Raji (cell line): ENCODE measurements around the gene NAA38.
A peak's percentile ranks its signal among the peaks of the same experiment; 100 is the strongest.

Experiments used
- POLR2A ChIP-seq: IDR thresholded peaks from 2 replicates; pipeline ENCODE4 v1.6.1; 2011; ENCODE audit warnings: low read depth, low read length, control low read depth; ENCODE audit not compliant: insufficient read depth

Gene NAA38

DNA sequence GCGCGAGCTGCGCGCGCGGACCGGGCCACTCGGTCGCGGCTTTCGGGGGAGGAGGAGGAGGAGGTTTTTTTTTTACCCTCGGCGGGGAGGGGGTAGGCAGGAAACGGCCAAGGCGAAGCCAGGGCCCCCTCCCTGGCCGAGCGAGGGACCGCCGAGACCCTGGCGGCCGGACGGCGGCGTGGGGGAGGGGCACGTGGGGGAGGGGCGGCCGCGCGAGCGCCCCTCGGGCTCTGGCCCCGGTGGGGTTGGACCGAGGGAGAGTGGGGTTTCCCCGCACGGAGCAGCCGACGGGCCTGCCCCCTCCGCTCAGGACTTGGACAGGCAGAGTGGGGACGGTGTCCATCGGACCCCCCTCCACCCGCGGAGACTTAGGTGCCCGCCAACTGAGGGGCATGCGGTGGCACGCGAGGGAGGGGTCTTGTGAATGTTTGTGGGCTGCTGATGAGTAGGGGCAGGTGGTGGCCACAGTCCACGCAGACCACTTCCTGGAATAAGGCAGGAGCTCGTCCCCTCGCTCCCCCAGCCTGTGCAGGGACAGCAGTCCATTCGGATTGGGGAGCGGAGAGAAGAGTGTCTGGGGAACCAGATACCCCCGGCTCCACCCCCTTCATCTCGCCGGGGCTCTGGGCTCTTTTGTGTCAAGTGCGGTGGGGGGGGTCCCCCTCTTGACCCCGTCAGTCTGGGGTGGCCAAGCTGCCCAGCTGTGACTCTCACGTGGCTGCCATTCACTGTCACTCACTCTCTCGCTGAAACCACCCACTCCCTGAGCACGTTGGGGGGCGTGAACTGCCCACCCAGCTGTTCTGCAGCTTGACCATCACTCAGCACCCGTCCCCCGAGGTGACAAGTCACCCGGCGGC, 28.2 kb upstream of the NAA38 start:
- peak; percentile 74 for TF ChIP-seq POLR2A

DNA sequence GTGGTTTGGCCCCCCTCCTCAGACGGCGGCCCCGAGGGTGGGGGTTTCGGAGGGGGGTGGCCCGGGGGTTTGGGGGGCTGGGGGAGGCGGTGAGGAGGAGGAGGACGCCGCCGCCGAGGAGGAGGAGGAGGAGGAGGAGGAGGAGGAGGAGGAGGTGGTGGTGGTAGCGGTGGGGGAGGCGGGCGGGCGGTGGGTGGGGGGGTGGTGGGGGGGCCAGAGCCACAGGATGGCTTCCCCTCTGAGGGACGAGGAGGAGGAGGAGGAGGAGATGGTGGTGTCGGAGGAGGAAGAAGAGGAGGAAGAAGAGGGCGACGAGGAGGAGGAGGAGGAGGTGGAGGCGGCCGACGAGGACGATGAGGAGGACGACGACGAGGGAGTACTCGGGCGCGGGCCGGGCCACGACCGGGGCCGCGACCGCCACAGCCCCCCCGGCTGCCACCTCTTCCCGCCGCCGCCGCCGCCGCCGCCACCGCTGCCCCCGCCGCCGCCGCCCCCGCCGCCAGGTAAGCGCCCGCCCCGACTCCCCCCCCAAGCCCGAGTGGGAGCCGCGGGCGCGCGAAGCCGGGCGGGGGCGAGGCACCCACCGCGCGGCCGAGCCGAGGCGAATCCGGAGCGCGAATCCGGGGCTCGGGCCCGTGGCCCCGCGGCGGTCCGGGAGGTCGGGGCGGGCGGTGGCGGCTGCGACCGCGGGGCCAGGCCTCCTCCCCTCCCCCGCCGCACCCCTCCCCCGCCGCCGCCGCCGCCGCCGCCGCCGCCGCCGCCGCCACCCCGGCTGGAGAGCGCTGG, 27.4 kb upstream of the NAA38 start:
- peak; percentile 50 for TF ChIP-seq POLR2A

DNA sequence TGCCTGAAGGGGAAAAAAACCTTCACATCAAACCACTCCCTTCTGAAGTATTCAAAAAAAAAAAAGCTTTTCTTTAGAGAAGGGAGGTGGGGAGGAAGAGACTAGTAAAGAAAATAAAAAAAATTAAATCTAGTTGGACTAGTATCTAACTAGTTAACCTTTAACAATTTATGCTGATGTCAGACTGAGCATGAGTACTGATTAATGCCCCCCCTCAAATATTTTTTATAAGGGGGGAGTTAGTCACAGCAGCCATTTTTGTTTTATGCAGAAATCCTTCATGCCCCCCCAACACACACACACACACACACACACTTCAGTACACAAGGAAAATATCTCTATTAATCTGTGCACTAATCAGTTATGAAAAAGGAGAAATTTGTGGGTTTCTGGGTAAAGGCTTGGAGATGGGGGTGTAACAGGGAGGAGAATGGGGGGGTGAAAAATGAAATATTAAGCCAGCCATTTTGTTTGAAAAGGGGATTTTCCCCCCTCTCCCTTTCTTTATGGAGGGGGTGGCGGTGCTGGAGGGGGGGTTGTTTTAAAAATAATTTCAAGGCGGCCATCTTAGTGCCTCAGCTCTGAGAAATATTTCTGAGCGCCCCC, 26.5 kb upstream of the NAA38 start:
- no peak for TF ChIP-seq POLR2A

DNA sequence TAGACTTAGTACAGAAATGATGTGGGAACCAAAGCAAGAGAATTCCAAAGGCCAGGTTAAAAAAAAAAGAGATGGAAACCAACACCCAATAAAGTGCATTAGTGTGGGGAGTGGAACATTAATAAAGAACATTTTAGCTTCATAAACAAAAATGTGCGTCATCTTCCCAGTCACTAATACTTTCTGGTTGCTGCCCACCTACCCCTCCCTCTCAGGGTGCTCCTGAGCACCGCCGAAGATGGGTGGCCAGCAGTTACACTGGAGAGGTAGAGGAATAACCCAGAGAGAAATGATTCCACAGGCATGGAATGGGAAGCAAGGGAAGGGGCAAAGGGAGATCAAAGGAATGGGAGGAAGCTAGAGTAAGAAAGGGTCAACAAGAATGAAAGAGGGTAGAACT, 25.3 kb upstream of the NAA38 start:
- no peak for TF ChIP-seq POLR2A

DNA sequence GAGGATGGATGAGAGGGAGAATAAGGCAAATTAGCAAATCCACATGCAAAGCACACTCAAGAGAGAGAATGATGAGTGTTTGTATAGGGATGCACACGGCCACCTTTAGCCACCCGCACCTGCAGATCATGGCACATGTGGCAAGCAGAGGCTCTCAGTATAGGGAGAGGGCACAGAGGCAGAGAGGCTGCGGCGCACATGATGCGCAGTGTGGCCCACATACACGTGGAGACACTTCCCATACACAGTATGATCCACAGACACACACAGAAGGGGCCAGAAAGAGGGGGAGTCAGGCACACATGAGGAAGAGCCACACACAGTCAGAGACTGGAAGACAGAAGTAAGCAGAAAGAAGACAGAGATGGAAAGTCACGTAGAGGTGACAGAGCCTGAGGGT, 24.7 kb upstream of the NAA38 start:
- peak; percentile 81 for TF ChIP-seq POLR2A

DNA sequence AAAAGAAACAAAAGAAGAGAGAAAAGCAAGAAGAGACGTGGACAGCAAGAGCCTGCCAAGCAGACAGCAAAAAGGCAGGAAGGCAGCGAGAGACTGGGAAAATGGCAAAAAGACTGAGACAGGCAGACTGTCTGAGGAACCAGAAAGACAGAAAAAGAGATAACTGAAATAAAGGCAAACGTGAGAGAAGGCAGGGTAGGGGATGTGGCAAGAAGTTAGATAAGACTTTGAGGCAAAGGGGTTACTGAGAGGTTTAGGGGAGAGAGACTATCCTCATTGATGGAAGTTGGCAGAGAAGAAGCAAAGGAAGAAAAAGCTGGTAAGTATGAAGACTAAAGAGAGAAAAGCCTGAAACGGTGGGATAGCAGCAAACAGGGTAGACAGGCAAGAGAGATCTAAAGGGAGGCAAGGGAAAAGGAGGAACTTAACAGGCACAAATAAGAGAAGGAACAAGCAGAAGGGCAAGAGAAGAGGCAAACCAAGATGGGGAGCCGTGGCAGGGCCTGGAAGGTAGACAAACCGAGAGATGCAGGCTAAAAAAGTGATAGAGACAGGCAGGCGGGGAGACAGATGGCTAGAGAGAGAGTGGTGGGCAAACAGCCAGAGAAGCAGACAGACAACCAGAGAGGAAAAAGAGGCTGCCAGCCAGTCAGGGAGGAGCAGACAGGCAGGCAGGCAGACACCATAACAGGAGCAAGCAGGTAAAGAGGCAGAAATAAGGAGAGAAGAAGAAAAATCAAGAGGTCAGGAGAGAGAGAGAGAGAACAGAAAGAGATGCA, 24.1 kb upstream of the NAA38 start:
- no peak for TF ChIP-seq POLR2A

DNA sequence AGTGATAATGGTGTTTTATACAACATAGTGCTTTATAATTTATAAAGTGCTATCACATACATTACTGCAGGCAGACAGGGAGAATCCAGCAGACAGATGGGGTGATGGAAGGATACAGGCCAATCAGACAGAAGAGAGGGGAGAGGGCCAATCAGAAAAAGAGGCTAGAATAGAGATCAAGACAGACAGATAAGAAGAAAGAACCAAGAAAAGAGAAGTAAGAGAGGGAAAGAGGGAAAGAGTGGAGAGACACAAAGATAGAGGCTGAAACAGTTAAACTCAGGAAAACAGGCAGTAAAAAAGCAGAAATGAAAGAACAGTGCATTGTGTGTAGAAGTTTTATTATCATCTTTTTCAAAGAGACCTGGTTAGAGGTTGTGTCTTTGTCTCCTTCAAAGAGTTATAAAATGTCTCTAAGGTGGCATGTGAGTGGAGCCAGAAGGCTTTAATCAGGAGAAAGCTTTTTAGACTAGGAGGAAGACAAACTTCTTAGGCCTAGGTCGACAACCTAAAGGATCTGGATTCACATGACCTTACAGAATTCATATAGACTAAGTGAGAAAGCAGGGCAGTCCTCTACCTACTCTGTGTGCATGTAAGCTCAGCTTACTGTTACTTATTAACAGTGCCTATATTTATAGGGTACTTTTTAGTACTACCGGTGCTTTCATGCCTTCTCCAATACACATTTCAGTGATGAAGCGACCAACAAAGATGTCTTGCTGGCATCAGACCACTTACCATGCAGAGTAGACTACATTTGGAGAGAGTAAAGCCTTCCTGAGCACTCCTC, 22.9 kb upstream of the NAA38 start:
- TF ChIP-seq POLR2A = no peak

DNA sequence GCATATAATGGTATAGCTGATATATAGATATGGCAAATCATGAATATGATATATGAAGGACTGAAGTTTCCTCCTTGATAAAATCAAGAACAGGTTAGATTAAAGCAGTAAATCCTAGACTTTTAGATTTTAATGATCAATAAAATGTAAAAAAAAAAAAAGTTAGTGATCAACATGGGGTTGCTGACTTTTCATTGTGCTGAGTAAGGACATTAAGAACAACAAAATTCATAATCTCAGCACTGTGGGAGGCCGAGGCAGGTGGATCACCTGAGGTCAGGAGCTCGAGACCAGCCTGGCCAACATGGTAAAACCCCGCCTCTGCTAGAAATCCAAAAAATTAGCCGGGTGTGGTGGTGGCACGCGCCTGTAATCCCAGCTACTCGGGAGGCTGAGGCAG, 20.9 kb upstream of the NAA38 start:
- TF ChIP-seq POLR2A = no peak

DNA sequence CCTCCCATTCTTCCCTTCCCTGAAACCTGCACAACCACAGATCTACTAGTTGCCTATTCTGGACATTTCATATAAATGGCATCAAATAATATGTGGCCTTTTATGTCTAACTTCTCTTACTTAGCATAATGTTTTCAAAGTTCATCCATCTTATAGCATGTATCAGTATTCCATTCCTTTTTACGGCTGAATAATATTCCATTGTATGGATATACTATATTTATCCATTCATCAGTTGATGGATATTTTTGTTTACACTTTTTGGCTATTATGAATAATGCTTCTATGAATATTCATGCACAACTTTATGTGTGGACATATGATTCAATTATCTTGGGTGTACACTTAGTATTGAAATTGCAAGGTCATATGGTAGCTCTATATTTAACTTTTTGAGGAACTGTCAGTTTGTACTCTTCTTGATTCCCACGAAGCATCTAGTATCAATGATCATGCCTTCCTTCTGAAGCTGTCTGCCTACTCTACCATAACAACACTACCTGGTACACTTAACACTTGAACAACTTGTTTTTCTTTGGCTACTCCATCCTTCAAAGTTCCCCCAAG, 18.5 kb upstream of the NAA38 start:
- TF ChIP-seq POLR2A = no peak

DNA sequence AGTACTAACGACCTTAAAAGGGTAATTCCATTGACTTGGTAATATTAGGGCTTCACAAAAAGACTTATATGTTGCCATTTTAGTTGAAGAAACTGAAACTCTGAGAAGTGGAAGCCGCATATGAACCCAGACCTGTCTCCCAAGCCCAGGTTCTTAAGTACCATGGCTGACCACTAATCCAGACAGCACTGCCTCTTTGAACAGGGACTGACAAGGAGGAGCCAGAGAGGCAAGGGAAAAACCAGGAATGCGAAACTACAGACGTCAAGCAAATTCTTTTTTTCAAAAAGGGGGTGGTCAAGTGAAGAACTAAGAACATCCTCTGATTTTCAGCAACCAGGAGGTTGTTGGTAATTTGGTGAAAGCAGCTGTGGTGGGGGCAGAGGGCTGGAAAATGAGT, 15.7 kb upstream of the NAA38 start:
- no peak for TF ChIP-seq POLR2A

DNA sequence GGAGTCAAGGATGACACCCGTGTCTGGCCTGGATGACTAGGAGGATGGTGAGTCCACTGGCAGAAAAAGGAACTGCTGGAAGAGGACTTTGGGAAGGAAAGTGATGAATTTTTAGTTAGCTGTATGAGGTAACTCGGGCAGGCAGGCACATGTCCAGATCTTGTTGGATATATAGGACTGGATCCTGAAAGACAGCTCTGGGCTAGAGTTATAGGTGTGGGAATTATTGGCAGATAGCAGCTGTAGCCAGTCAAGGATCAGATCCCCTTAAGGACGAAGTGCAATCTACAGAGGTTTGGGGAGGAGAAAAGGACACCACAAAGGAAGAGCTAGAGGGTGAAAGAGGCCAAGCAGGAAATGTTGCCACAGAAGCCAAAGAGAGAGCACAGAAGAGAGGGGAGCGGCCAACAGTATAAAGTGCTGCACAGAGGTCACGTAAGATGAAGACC, 10.5 kb upstream of the NAA38 start:
- TF ChIP-seq POLR2A = no peak

DNA sequence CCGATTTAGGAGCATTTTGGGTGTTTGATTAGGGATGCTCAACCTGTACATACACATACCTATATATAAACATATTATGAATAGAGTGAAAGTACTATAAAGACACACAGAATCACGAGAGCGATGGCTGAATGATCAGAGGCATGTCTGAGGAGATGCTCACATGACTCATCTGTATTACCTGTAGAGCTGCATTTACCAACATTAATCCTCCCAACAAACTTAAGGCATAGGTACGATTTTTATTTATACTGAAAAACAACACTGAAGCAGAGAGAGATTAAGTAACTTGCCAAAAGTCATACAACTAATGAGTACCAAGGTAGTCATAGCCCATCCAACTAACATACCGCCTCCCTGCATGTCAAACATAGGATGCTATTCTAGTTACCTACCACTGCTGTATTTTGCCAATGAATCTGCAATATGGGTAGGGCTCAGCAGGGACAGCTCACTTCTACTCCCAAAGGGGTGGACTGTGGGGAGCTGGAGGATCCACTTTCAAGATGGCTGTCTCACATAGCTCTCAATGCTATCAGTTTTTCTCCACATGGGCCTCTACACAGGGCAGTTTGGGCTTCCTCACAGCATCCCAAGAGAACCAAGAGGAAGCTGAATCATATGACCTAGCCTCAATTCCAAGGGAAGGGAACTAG, 7.8 kb upstream of the NAA38 start:
- no peak for TF ChIP-seq POLR2A

DNA sequence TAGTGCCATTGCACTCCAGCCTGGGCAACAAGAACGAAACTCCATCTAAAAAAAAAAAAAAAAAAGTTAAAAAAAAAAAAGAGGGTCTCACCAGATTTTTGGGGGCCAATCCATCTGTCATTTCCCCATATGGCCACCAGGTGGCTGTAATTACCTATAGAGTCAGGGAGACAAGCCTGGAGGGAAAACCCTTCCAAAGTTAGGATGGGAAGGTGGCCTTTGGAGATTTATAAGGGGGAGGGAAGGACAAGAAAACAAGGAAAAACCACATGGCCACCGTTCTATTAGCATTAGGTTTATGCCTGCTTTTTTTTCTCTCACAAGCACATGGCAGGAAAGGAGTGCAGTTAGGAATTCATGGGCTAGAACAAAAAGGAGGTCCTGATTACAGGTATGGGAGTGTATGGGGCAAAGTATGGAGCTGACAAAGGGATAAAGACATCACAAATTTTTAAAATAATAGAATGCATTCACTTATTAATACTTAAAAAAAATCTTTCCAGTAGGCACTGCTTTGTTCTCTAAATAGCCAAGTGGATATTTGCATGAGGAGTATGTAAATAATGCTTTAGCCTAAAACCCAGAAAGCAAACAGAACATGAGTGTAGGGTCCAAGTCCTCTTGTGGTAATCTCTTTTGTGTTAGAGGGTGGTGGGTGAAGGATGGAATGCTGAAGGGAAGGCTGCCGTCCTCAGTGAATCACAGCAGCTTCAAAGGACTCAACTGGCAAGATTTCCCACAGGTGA, 5.5 kb upstream of the NAA38 start:
- TF ChIP-seq POLR2A = no peak
